ENCODE data around the gene UBE2R2.
"Not testable (repeated sequence)": the region's sequence is repeated elsewhere in the genome, so short reads cannot be mapped to it uniquely, and the experiment has no call there.

Gene UBE2R2

DNA sequence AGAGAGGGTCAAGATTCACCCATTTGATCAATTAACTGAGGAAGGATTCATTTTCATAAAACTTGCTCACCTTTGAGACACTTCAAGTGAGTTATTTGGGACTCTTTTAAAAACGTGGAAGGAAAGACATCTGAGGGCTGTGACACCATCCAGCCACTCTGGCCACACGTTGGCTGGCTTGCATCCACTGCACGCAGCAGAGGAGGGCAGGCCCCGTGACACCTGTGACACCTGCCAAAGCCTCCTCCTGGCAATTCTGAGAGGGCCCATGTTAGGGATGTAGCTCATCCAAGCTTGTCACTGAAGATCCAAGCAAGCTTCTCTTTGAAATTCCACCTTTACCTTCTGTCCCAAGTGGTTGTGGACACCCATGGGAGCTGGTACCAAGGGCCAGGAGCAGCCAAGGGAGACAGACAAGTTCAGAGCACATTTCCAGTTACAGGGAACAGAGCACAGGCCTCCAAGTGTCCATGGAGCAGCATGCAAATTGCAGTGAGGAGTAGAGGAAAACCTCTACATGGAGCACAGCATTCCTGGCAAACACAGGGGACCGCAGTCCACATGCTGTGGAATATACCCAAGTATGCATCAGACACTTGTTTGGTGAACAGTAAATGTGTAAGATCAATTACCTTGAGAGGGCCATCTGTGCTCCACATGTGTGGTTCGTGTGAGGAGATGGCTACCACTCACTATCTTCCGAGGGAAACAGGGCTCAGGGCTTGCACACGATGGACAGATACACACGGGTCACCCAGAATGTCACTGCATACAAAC, 16.8 kb upstream of the UBE2R2 start:
- no peak for DNase-seq (ENCODE audit: low read depth, low spot score)

DNA sequence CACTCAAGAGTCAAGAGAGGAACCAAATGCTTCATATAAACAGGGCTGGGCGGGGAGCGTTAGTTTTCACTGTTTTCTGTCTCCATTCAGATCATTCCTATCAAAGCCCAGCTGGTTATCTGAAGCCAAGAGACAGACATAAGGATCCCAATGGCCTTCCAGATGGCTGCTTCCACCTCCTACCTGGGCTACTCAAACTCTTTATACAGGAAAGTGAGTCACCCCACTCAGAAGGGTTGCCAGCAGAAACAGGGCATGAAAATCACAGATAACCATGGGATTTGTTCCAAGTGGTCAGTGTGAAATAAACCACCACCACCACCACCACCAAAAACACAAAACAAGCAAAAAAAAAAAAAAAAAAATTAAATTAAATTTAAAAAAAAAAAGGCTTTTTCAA, 16.1 kb upstream of the UBE2R2 start:
- DNase-seq (ENCODE audit: low read depth, low spot score): no peak

DNA sequence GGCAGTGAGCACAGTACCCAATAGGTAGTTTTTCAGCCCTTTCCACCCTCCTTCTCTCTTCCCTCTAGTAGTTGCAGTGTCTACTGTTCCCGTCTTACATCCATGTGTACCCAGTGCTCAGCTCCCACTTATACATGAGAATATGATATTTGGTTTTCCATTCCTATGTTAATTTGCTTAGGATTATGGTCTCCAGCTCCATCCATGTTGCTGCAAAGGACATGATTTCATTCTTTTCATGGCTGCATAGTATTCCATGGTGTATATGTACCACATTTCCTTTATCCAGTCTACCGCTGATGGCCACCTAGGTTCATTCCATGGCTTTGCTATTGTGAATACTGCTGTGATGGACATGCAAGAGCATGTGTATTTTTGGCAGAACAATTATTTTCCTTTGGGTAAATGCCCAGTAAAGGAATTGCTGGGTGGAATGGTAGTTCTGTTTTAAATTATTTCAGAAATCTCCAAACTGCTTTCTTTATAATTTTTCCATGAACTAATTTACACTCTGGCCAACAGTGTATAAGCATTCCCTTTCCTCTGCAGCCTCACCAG, 14.9 kb upstream of the UBE2R2 start:
- not testable (repeated sequence) for DNase-seq (ENCODE audit: low read depth, low spot score)

DNA sequence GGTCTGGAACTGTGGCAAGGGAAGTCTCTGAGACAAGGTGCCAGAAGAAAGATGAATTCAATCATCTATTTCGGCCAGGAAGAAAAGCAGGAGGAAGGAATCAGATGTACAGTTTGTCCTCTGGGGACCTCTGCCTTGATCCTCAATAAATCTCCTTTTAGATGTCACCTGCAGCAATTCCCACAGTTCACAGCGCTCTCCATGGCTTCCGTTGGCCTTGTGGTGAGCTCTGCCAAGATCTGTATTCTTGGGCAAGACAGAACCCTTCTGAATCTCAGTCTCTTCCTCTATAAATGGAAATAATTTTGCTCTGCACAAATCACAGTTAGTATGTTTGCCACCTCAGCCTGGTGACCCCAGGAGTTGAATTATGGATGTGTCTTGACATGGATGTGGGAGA, 12.8 kb upstream of the UBE2R2 start:
- DNase-seq (ENCODE audit: low read depth, low spot score): not testable (repeated sequence)

DNA sequence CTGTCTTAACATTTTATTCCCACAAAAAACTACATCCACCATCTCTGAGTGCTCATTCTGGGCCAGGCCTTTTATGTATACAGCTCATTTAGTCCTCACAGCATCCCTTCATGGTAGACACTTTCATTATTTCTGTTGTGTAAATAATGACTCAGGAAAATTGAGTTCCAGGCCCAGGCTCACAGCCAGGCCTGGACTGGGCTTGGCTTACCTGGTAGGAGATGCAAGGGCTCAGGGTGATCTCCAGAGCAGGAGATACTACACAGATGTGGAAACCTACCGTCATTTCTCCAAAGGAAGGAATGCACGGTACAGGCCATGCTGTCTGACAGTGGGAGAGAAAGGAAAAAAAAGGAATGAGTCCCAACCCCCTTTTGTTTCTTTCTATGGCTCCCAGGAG, 9.8 kb upstream of the UBE2R2 start:
- DNase-seq (ENCODE audit: low read depth, low spot score): not testable (repeated sequence)

DNA sequence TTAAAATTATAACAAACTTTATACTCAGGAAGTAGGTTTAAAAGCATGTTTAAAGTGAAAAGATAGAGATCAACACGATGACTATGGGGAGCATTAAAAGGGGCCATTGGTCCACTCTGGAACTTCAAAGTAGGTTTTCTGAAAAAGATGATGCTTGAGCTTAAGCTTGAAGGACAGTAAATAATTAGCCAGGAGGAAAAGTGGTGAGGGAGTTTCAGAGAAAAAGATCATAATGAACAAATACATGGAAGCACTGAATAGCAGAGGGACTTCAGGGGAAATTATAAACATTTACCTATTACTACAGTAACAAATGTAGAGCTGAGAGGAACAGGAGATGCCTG, 8.0 kb upstream of the UBE2R2 start:
- DNase-seq (ENCODE audit: low read depth, low spot score): not testable (repeated sequence)

DNA sequence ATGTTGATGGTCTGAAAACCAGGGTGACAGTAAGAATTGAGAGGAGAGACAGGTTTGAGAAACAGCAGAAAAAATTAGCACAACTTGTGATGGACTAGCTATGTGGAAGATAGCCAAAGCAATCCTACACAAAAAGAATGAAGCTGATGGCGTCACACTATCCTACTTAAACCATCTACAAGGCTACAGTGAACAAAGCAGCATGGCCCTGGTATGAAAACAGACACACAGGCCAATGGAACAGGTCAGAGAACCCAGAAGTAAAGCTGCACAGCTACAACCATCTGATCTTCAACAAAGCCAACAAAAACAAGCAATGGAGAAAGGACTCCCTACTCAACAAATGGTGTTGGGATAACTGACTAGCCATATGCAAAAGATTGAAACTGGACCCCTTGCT, 7.5 kb upstream of the UBE2R2 start:
- no peak for DNase-seq (ENCODE audit: low read depth, low spot score)

DNA sequence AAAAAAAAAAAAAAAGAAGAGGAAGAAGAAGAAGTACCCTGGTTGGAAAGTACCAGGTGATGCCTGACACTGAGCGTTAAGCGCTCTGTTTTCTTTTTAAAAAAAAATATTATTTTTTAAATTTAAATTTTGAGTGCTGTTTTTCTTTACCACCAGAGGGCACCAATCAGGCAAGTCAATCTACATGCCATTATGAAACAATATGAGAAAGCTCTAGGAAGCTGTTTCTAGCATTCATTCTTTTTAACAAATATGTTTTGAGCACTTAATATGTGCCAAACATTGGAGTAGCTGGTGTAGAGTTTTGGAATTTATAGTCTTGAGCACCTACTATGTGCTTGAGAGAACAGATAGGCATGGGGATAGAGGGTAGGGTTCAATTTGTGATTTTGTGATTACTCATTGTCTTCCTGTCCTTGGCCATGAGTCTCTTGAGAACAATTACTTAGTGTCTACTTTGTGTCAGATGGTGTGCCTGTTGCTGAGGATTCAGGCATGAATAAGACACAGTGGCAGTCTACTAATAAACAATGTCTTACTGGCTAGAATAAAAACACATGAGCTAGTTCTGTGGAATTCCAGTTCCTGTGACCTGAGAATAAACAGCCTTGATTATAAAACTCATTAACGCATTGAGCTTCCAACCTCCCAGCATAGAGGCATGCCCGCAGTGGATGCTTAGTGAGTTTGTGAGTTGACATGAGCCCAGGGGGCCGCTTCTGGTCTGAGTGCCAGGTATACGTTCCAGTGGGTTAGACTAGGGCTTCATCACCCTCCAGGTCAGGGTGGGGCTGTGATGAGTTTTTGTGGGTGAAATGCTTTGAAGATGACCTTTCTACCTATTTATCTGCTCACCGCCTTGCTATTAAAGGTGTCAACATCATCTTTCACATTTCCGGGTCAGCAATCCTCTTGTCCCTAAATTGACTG, 3.0 kb upstream of the UBE2R2 start:
- DNase-seq (ENCODE audit: low read depth, low spot score): no peak

DNA sequence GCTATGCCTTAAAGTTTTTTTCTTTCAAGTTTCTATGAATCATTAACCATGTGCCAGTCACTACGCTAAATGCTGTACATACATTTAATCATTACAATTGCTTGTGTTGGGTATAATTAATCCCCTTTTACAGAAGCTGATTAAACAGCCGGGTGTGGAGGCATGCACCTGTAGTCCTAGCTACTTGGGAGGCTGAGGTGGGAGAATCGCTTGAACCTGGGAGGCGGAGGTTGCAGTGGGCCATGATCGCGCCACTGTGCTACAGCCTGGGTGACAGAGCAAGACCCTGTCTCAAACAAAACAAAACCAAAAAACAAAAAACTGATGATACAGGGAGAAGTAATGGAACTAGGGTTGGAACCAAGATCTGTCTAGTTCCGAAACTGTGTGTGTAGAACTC, 1.2 kb upstream of the UBE2R2 start:
- no peak for DNase-seq (ENCODE audit: low read depth, low spot score)

DNA sequence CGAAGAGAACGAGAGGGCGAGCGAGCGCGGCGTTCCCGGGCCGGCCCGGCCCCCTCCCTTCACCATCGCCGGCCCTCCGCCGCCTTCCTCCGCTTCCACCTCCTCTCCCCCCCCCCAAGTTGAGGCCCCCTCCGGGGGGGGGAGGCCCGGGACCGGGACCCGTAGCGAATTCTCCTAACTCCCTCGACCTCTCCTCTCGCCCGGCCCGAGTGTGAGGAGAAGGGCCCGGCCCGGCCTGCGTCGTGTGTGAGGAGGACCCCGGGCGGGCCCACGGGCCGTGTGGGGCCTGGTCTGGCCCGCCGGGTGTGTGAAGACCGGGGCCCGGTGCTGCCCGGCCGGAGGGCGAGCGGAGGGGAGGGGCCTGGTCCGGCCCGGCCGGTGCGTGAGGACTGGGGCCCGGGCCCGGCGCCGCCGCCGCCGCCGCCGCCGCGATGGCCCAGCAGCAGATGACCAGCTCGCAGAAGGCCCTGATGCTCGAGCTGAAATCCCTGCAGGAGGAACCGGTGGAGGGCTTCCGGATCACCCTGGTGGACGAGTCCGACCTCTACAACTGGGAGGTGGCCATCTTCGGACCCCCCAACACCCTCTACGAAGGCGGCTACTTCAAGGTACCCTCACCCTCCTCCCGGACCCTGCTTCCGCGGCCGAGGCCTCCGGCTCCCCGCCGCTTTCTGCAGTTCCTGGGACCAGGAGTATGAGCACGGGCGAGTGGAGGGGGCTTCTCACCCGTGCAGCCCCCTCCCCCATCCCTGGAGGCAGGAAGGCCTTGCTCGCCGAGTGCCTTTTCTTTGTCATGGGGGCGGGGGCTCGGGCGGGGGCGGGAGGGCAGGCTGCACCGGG, 587 bp downstream of the UBE2R2 start:
- DNase-seq (ENCODE audit: low read depth, low spot score): peak; percentile 26

DNA sequence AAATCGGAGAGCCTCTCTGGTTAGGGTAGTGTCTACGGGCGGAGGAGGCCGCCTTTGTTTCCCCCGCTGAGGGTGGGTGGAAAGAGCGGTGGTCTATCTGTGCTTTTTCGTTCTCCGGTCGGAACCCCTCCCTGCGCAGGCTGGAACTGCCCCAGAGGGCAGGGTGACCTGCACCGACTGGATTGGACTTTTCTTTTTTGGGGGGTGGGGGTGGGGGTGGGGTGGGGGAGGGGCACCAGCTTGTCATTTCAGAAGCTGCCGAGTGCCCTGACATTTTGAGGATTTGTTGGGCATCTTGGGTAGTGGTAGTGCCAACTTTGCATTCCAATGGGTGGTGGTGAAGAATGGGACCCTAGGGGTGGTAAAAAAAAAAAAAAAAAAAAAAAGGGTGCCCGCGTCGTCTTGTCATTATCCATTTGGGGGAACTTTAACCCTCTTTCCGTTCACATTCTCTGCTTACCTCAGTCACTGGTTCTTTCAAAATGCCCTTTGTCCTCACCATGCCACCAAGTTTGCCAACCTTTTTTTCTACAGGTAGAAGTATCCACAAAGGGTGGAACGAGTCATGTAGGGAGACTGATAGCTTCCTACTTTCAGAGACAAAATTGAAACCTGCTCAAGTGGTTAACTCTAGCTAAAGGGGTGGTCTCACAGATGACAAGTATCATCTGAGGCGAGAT, 1.3 kb downstream of the UBE2R2 start:
- no peak for DNase-seq (ENCODE audit: low read depth, low spot score)

DNA sequence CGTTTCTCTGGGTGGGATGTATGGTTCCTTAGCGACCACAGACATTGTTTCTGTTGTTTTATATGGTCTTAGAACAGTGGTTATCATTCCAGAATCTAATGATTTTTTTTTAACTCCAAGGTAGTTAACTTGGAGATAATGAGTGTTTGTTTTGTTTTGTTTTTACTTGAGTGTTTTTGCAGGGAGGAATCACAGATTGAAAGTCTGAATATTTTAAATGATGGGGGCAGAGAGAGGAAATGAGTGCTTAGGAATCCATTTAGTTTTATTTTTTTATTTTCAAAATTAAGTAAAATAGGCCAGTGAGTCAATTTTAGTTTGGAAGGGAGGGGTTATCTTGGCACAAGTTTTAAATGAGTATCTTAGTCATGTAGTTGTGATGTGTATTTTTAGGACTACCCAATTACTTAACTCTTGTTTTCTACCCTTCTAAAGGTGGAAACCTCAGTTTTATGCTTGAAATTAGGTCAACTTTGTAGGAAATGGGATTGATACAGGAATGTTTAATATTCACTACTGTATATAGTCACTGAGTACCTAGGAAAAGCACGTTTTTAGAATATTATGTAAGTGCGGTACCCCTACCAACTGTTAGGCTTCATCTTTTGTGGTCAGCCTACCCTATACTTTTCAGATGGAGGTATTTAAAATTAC, 2.0 kb downstream of the UBE2R2 start:
- no peak for DNase-seq (ENCODE audit: low read depth, low spot score)

DNA sequence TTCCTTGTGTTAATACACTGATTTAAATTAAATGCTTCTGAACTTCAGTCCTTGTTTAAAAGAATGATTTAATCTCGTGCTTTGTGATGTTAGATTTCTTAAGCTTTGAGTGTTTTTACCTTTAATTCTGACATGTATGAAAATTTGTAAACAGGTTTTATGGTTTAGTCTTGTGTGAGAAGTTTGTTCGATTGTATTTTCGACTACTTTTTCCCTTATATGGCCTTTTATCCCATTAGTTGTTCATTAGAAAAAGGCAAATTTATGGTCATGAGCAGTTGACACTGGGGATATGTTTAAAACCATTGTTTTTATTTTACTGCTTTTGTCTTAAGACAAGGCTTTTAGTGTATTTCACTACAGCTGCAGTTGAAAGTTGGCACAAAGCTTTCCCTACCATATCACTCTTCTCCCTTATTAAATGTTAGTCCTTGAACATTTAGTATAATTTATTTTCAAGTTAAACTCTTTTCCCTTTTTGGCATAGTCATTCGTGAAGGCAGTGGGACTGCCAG, 3.3 kb downstream of the UBE2R2 start:
- no peak for DNase-seq (ENCODE audit: low read depth, low spot score)

DNA sequence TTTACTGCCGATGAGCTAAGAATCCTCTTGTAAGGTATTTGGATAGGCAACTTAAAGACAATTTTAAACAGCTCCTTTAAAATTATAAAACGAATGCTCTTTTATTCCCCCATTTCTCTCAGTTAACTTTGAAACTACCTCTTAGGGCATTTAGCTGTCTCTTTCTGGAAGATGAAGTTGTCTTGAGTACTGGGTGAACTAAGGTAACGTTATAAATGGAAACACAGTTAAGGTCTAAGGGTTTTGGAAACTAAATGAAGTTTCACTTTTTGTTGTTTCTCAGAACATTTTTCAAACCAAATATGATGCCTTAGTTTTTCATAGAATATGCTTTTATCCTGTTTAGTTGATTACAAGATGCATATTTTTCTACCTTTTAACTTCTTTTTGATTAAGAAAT, 6.8 kb downstream of the UBE2R2 start:
- DNase-seq (ENCODE audit: low read depth, low spot score): no peak

DNA sequence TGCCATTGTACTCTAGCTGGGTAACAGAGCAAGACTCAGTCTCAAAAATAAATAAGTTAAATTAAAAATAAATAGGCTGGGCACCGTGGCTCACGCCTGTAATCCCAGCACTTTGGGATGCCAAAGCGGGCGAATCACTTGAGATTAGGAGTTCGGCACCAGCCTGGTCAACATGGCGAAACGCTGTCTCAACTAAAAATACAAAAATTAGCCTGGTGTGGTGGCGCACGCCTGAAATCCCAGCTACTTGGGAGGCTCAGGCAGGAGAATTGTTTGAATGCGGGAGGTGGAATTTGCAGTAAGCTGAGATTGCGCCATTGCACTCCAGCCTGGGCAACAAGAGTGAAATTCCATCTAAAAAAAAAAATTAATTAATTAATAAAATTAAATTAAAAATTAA, 10.3 kb downstream of the UBE2R2 start:
- not testable (repeated sequence) for DNase-seq (ENCODE audit: low read depth, low spot score)

DNA sequence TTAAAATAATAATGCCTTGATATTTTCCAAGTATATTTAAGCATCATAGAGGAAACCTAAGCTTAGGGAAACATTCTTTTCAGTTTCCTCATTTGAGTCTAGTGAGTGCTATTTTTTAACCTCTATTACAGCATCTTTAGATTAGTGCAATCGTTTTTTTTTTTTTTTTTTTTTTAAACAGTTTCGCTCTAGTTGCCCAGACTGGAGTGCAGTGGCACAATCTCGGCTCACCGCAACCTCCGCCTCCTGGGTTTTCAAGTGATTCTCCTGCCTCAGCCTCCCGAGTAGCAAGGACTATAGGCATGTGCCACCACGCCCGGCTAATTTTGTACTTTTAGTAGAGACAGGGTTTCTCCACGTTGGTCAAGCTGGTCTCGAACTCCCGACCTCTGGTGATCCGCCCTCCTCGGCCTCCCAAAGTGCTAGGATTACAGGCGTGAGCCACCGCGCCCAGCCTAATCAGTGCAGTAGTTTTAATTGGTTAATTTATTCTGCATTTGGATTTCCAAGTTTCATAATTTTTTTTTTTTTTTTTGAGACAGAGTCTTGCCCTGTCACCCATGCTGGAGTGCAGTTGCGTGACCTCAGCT, 12.8 kb downstream of the UBE2R2 start:
- DNase-seq (ENCODE audit: low read depth, low spot score): not testable (repeated sequence)

DNA sequence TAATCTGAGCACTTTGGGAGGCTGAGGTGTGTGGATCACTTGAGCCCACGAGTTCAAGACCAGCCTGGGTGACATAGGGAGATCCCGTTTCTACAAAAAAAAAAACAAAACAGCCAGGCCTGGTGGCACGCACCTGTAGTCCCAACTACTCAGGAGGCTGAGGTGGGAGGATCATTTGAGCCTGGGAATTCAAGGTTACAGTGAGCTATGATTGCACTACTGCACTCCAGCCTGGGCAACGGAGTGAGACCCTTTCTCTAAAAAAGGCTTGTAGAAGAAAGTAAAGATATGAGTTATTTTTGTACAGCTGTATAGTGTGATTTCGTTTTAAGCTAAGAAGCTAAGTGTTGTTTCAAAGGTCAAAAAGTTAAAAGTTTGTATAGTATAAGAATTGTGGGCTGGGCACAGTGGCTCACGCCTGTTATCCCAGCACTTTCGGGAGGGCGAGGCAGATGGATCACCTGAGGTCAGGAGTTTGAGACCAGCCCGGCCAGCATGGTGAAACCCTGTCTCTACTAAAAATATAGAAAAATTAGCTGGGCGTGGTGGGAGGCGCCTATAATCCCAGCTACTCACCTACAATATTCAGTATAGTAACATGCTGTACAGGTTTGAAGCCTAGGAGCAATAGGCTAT, 18.8 kb downstream of the UBE2R2 start:
- no peak for DNase-seq (ENCODE audit: low read depth, low spot score)

DNA sequence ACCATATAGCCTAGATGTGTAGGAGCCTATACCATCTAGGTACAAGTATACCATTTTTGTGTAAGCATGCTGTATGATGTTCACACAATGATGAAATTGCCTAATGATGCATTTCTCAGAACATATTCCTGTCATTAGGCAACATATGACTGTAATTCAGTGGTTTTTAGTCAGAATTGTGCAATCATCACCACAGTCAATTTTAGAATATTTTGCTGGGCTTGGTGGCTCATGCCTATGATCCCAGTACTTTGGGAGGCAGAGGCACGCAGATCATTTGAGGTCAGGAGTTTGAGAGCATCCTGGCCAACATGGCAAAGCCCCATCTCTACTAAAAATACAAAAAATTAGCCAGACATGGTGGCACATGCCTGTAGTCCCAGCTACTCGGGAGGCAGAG, 19.3 kb downstream of the UBE2R2 start:
- not testable (repeated sequence) for DNase-seq (ENCODE audit: low read depth, low spot score)

DNA sequence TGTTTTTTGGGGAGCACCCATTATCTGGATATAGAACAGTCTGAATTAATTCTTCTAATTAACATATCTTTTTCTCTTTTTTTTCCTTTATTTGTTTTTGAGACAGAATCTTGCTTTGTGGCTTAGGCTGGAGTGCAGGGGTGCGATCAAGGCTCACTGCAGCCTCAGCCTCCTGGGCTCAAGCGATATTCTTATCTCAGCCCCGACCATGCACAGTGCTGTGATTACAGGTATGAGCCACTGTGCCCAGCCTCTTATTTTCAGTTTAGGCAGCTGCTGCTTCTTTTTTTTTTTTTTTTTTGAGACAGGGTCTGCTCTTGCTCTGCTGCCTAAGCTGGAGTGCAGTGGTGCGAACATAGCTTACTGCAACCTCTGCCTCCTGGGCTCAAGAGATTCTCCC, 20.2 kb downstream of the UBE2R2 start:
- DNase-seq (ENCODE audit: low read depth, low spot score): no peak

Data from brain pericyte (primary cell).